ENCODE measurements around the gene ADSL. TPM values are rescaled to one million over a fixed set of nuclear protein-coding genes. Genes with fewer than 3 reads are reported as not detected.

The ADSL gene
- total RNA-seq, 1 donor from 2014 or later = 74.1 TPM

- no peak for TF ChIP-seq CTCF (IDR thresholded peaks at IDR 0.05)
- H3K27me3 Mint-ChIP-seq (ENCODE audit: unreplicated experiment) = no peaks in the 10 kb centered on the region
- no peak overlapping the region for H3K4me3 Mint-ChIP-seq (ENCODE audit: unreplicated experiment)
- H3K27ac Mint-ChIP-seq (ENCODE audit: unreplicated experiment) = no peak overlapping the region
- H3K4me1 Mint-ChIP-seq (ENCODE audit: unreplicated experiment) = no peaks in the 10 kb centered on the region
- H3K9me3 Mint-ChIP-seq (ENCODE audit: unreplicated experiment) = no peaks in the 10 kb centered on the region
- no peak for DNase-seq (ENCODE audit: extremely low spot score, unreplicated experiment)
- H3K36me3 Mint-ChIP-seq (ENCODE audit: unreplicated experiment) = peaks cover 21% of the 10 kb centered on the region
Observed at GRCh38 chr22:40404251-40405177, 58.2 kb downstream of the ADSL start.

GRCh38 chr22:40405178-40406062 lies 59.1 kb downstream of the ADSL start:
- no peaks in the 10 kb centered on the region for H3K27me3 Mint-ChIP-seq (ENCODE audit: unreplicated experiment)
- H3K27ac Mint-ChIP-seq (ENCODE audit: unreplicated experiment) = no peak overlapping the region
- H3K9me3 Mint-ChIP-seq (ENCODE audit: unreplicated experiment) = no peaks in the 10 kb centered on the region
- no peak for TF ChIP-seq CTCF (IDR thresholded peaks at IDR 0.05)
- DNase-seq (ENCODE audit: extremely low spot score, unreplicated experiment) = no peak
- H3K4me1 Mint-ChIP-seq (ENCODE audit: unreplicated experiment) = no peaks in the 10 kb centered on the region
- H3K4me3 Mint-ChIP-seq (ENCODE audit: unreplicated experiment) = no peak overlapping the region
- peaks cover 26% of the 10 kb centered on the region for H3K36me3 Mint-ChIP-seq (ENCODE audit: unreplicated experiment)

GRCh38 chr22:40406063-40406890 lies 60.0 kb downstream of the ADSL start:
- TF ChIP-seq CTCF (IDR thresholded peaks at IDR 0.05) = no peak
- peaks cover 30% of the 10 kb centered on the region for H3K36me3 Mint-ChIP-seq (ENCODE audit: unreplicated experiment)
- H3K27ac Mint-ChIP-seq (ENCODE audit: unreplicated experiment) = no peak overlapping the region
- H3K27me3 Mint-ChIP-seq (ENCODE audit: unreplicated experiment) = no peaks in the 10 kb centered on the region
- no peak overlapping the region for H3K4me3 Mint-ChIP-seq (ENCODE audit: unreplicated experiment)
- no peaks in the 10 kb centered on the region for H3K9me3 Mint-ChIP-seq (ENCODE audit: unreplicated experiment)
- DNase-seq (ENCODE audit: extremely low spot score, unreplicated experiment) = no peak
- no peaks in the 10 kb centered on the region for H3K4me1 Mint-ChIP-seq (ENCODE audit: unreplicated experiment)

- no peak for TF ChIP-seq CTCF (IDR thresholded peaks at IDR 0.05)
Observed at GRCh38 chr22:40407021-40407761, 60.9 kb downstream of the ADSL start.

More at GRCh38 chr22:40407021-40407761, 60.9 kb downstream of the ADSL start:
- H3K36me3 Mint-ChIP-seq (ENCODE audit: unreplicated experiment) = peaks cover 28% of the 10 kb centered on the region
- H3K9me3 Mint-ChIP-seq (ENCODE audit: unreplicated experiment) = no peaks in the 10 kb centered on the region
- no peak overlapping the region for H3K27ac Mint-ChIP-seq (ENCODE audit: unreplicated experiment)
- no peaks in the 10 kb centered on the region for H3K4me1 Mint-ChIP-seq (ENCODE audit: unreplicated experiment)
- peak; percentile 80 for DNase-seq (ENCODE audit: extremely low spot score, unreplicated experiment)
- no peaks in the 10 kb centered on the region for H3K27me3 Mint-ChIP-seq (ENCODE audit: unreplicated experiment)
- no peak overlapping the region for H3K4me3 Mint-ChIP-seq (ENCODE audit: unreplicated experiment)
